ENCODE data around the gene TPRX2. TPM values are rescaled to one million over a fixed set of nuclear protein-coding genes. Genes with fewer than 3 reads are reported as not detected.
"Not testable (repeated sequence)": the region's sequence is repeated elsewhere in the genome, so short reads cannot be mapped to it uniquely, and the experiment has no call there.

The TPRX2 gene
- polyA plus RNA-seq, 1 donor = not detected

- DNase-seq = no peak
Observed at GRCh38 chr19:47861630-47862029, 2.6 kb downstream of the TPRX2 start.

- DNase-seq = peak; percentile 82
Observed at GRCh38 chr19:47863514-47863936, 4.5 kb downstream of the TPRX2 start.

GRCh38 chr19:47865166-47865565 is 6.1 kb downstream of the TPRX2 start:
- DNase-seq = no peak

GRCh38 chr19:47878906-47879305 is 19.9 kb downstream of the TPRX2 start:
- no peak for DNase-seq

- DNase-seq = not testable (repeated sequence)
Observed at GRCh38 chr19:47879385-47879784, 20.4 kb downstream of the TPRX2 start.

GRCh38 chr19:47881757-47882156 is 22.7 kb downstream of the TPRX2 start:
- DNase-seq = no peak

GRCh38 chr19:47882890-47883289 is 23.9 kb downstream of the TPRX2 start:
- no peak for DNase-seq

GRCh38 chr19:47885067-47885463 is 26.0 kb downstream of the TPRX2 start:
- DNase-seq = no peak

- no peak for DNase-seq
Observed at GRCh38 chr19:47886010-47886559, 27.1 kb downstream of the TPRX2 start, which contains the start of gene SULT2A1. SULT2A1 (minus strand) TSS chr19:47886315; CDS start chr19:47886257, 58 bp downstream.

- no peak for DNase-seq
Observed at GRCh38 chr19:47890865-47891621, 32.0 kb downstream of the TPRX2 start.

- no peak for DNase-seq
Observed at GRCh38 chr19:47891622-47891922, 32.5 kb downstream of the TPRX2 start.

- DNase-seq = peak; percentile 13
Observed at GRCh38 chr19:47891923-47892666, 33.1 kb downstream of the TPRX2 start.

- no peak for DNase-seq
Observed at GRCh38 chr19:47895165-47895782, 36.2 kb downstream of the TPRX2 start.

GRCh38 chr19:47896019-47896418 is 37.0 kb downstream of the TPRX2 start:
- DNase-seq = no peak

GRCh38 chr19:47896773-47897172 is 37.7 kb downstream of the TPRX2 start:
- DNase-seq = no peak

GRCh38 chr19:47897861-47898260 is 38.8 kb downstream of the TPRX2 start:
- no peak for DNase-seq

GRCh38 chr19:47899335-47899734 is 40.3 kb downstream of the TPRX2 start:
- DNase-seq = no peak

GRCh38 chr19:47901370-47901769 is 42.3 kb downstream of the TPRX2 start:
- DNase-seq = no peak

- not testable (repeated sequence) for DNase-seq
Observed at GRCh38 chr19:47909350-47909749, 50.3 kb downstream of the TPRX2 start.

- not testable (repeated sequence) for DNase-seq
Observed at GRCh38 chr19:47910191-47910590, 51.2 kb downstream of the TPRX2 start.

All from left kidney (tissue), 2 donors.